ENCODE results near the gene DNAJB11. TPM values are rescaled to one million over a fixed set of nuclear protein-coding genes. Genes with fewer than 3 reads are reported as not detected.

The DNAJB11 gene
- total and polyA plus RNA-seq, 2 experiments from 2014 or later = 72.6 to 85.6 TPM

GRCh38 chr3:186625600-186626042 is 55.1 kb downstream of the DNAJB11 start:
- no peaks in the 10 kb centered on the region for H3K79me2 ChIP-seq (replicated peaks; ENCODE audit: insufficient read depth)
- no peaks in the 10 kb centered on the region for H3K4me1 ChIP-seq (ENCODE audit: insufficient read depth)
- no peak for DNase-seq (ENCODE audit: low spot score)
- Mint-ChIP-seq H3K9me3 (no peaks in the 10 kb centered on the region), H3K27me3 (ENCODE audit: insufficient read depth, low read depth, poor library complexity) (no peaks in the 10 kb centered on the region), H3K4me1 (peaks cover 3% of the 10 kb centered on the region; the same call in 1 of the 3 replicates), H3K36me3 (ENCODE audit: low read depth) (no peaks in the 10 kb centered on the region), H3K4me3 (no peak overlapping the region), H3K27ac (no peak overlapping the region)
- no peak overlapping the region for H2AFZ ChIP-seq
- H3K4me2 ChIP-seq = no peak overlapping the region
- H3K27ac ChIP-seq (ENCODE audit: low read depth) = no peak overlapping the region
- 0 out of 2 replicates have a peak, but pooled peaks cover 14% of the 10 kb centered on the region for H3K9me2 ChIP-seq (ENCODE audit: insufficient read depth)
- no peaks in the 10 kb centered on the region for H3K27me3 ChIP-seq (ENCODE audit: insufficient read depth)
- no peak for TF ChIP-seq CREB1 (CRISPR knock-in tag; IDR thresholded peaks at IDR 0.05; ENCODE audit: low read depth)
- no peak for TF ChIP-seq CTCF (conservative IDR thresholded peaks at IDR 0.05; ENCODE audit: low read depth in 2 of 2)
- no peak for TF ChIP-seq NANOG (IDR thresholded peaks at IDR 0.05; ENCODE audit: borderline replicate concordance)
- TF ChIP-seq ETS1 (IDR thresholded peaks at IDR 0.05) = no peak
- no peak for TF ChIP-seq EZH2phosphoT487 (IDR thresholded peaks at IDR 0.05; ENCODE audit: unreplicated experiment)
- TF ChIP-seq POLR2AphosphoS5 (IDR thresholded peaks at IDR 0.05; ENCODE audit: low read depth) = no peak
- no peak for TF ChIP-seq ZNF114 (CRISPR knock-in tag; IDR thresholded peaks at IDR 0.05)
- TF ChIP-seq STAT1 (IDR thresholded peaks at IDR 0.05; ENCODE audit: unreplicated experiment) = no peak
- TF ChIP-seq JUNB (IDR thresholded peaks at IDR 0.05; ENCODE audit: unreplicated experiment) = no peak
- TF ChIP-seq ZNF331 (CRISPR knock-in tag; IDR thresholded peaks at IDR 0.05; ENCODE audit: low read depth) = no peak
- TF ChIP-seq ZNF462 (CRISPR knock-in tag; IDR thresholded peaks at IDR 0.05) = no peak
- TF ChIP-seq REST (IDR thresholded peaks at IDR 0.05; ENCODE audit: unreplicated experiment) = no peak
- no peak for TF ChIP-seq EZH2 (IDR thresholded peaks at IDR 0.05; ENCODE audit: low read depth, unreplicated experiment)
- no peak for ATAC-seq
- H3F3A ChIP-seq (replicated peaks; ENCODE audit: low read depth) = no peaks in the 10 kb centered on the region
- no peaks in the 10 kb centered on the region for H4K20me1 ChIP-seq (replicated peaks; ENCODE audit: insufficient read depth)
- no peak overlapping the region for H3K4me3 ChIP-seq
- H3K36me3 ChIP-seq (ENCODE audit: insufficient read depth) = no peaks in the 10 kb centered on the region
